Activated T-helper 2 cell treated with anti-CD3 and anti-CD28 coated beads, Interferon-gamma antibody, Interleukin-2, Interleukin-4, amounts not matched to agents 10 μg/mL and 5 μg/mL and 100 μg/mL, durations not matched to agents 14 hours and 24 hours and 36 hours (primary cell): ENCODE data around the gene CD300LG. TPM values are rescaled to one million over a fixed set of nuclear protein-coding genes. Genes with fewer than 3 reads are reported as not detected.
"Not testable (repeated sequence)": the region's sequence is repeated elsewhere in the genome, so short reads cannot be mapped to it uniquely, and the experiment has no call there.

Experiments
- DNase-seq: peaks from one replicate; pipeline ENCODE4 v3.0.0; 2021; ENCODE audit warnings: low spot score
- H3K27ac Mint-ChIP-seq: one replicate; pipeline ENCODE4 v1.8.0; 2021; ENCODE audit warnings: mixed read lengths
- H3K27me3 Mint-ChIP-seq: one replicate; pipeline ENCODE4 v1.8.0; 2021; ENCODE audit warnings: low read depth, mixed read lengths
- H3K36me3 Mint-ChIP-seq: one replicate; pipeline ENCODE4 v1.8.0; 2021; ENCODE audit warnings: low read depth, mixed read lengths
- H3K4me1 Mint-ChIP-seq: one replicate; pipeline ENCODE4 v1.8.0; 2021; ENCODE audit warnings: low read depth, mixed read lengths
- H3K4me3 Mint-ChIP-seq: one replicate; pipeline ENCODE4 v1.8.0; 2021; ENCODE audit warnings: low read depth, mild to moderate bottlenecking, moderate library complexity, mixed read lengths
- H3K9me3 Mint-ChIP-seq: one replicate; pipeline ENCODE4 v1.8.0; 2021; ENCODE audit warnings: mixed read lengths
- intact Hi-C: fragments of 100-400 bp; cut with micrococcal nuclease; formaldehyde crosslinking; loops from one replicate; pipeline ENCODE4 v1.15.1; 2023
- total RNA-seq: library from RNA; stranded (reverse); gene quantifications from 2 replicates; pipeline ENCODE4 v1.2.3, GENCODE V29; 2022

The CD300LG gene
- total RNA-seq = not detected in 2 replicates

GRCh38 chr17:43846963-43847371, at the start of gene CD300LG:
TSS of gene CD300LG (plus strand) at chr17:43847176. CDS start at chr17:43847217, 41 bp downstream.
- intact Hi-C loops = no loop called here

DNA sequence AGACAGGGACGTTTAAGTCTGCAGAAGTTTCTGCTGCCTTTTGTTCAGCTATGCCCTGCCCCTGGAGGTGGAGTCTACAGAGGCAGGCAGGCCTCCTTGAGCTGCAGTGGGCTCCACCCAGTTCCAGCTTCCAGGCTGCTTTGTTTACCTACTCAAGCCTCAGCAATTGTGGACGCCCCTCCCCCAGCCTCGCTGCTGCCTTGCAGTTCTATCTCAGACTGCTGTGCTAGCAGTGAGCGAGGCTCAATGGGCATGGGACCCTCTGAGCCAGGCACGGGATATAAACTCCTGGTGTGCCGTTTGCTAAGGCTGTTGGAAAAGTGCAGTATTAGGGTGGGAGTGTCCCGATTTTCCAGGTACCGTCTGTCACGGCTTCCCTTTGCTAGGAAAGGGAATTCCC, 49.0 kb upstream of the CD300LG start:
- peaks cover 36% of the 10 kb centered on the region for H3K27me3 Mint-ChIP-seq
- H3K4me1 Mint-ChIP-seq, H3K27ac Mint-ChIP-seq, DNase-seq, H3K36me3 Mint-ChIP-seq, H3K4me3 Mint-ChIP-seq, H3K9me3 Mint-ChIP-seq, intact Hi-C loops: not testable (repeated sequence)

More at GRCh38 chr17:43846963-43847371, at the start of gene CD300LG:
- H3K9me3 Mint-ChIP-seq = no peaks in the 10 kb centered on the region
- no peak within 1 kb of the TSS for H3K4me3 Mint-ChIP-seq
- H3K4me1 Mint-ChIP-seq = peaks cover 2% of the 10 kb centered on the region
- no peak within 1 kb of the TSS for H3K27ac Mint-ChIP-seq
- DNase-seq = no peak
- peaks cover 10% of the 10 kb centered on the region for H3K27me3 Mint-ChIP-seq
- no peaks in the 10 kb centered on the region for H3K36me3 Mint-ChIP-seq

GRCh38 chr17:43799047-43799446, 47.9 kb upstream of the CD300LG start:
- H3K4me3 Mint-ChIP-seq = no peak overlapping the region
- no peak for DNase-seq
- H3K4me1 Mint-ChIP-seq = no peaks in the 10 kb centered on the region
- H3K9me3 Mint-ChIP-seq = no peaks in the 10 kb centered on the region
- peaks cover 39% of the 10 kb centered on the region for H3K27me3 Mint-ChIP-seq
- no peaks in the 10 kb centered on the region for H3K36me3 Mint-ChIP-seq
- intact Hi-C loops = no loop called here
- no peak overlapping the region for H3K27ac Mint-ChIP-seq

GRCh38 chr17:43800736-43801135, 46.2 kb upstream of the CD300LG start:
- Mint-ChIP-seq H3K9me3 (no peaks in the 10 kb centered on the region), H3K4me3 (no peak overlapping the region), H3K27me3 (peaks cover 40% of the 10 kb centered on the region), H3K36me3 (no peaks in the 10 kb centered on the region), H3K27ac (no peak overlapping the region), H3K4me1 (no peaks in the 10 kb centered on the region)
- intact Hi-C loops = no loop called here
- no peak for DNase-seq

DNA sequence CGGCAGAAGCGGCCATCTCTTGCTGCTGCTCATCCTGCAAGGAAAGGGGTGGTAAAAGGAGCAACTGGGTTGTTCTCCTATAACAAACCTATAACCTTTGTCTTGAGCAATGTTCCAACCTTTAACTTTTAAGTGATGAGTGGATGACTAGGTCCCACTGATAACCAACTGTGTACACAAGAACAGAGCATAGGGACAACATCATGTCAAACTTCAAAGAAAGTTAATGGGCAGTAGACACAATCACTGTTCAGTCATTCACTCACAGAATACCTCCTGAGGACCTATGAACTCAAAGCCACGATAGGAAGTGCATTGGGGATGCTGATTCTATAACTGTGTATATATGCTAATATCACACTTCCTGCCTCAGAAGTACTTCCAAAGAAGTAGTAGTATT, 45.1 kb upstream of the CD300LG start:
- Mint-ChIP-seq H3K4me1 (no peaks in the 10 kb centered on the region), H3K4me3 (no peak overlapping the region), H3K27ac (no peak overlapping the region), H3K36me3 (no peaks in the 10 kb centered on the region), H3K9me3 (no peaks in the 10 kb centered on the region), H3K27me3 (peaks cover 32% of the 10 kb centered on the region)
- intact Hi-C loops = no loop called here
- DNase-seq = no peak

DNA sequence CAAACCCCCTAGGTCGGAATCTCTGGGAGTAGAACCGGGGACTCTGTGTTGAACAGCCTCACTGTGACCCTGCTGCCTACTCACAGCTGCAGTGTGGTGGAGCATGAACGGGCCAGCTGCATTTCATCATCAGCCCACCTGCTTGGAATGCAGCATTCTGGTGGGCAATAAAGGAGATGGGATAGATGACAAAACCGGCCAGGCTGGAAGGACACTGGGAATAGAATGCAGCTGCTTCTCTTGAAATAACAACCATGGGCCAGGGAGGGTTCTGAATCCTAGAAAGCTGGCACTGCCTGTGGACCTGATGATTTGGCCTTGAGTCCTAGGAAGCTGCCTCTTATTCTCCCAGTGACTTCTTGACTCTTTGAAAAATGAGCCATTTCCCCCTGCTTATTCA, 43.2 kb upstream of the CD300LG start:
- Mint-ChIP-seq H3K27me3 (peaks cover 28% of the 10 kb centered on the region), H3K36me3 (no peaks in the 10 kb centered on the region), H3K27ac (no peak overlapping the region), H3K4me3 (no peak overlapping the region), H3K4me1 (no peaks in the 10 kb centered on the region), H3K9me3 (no peaks in the 10 kb centered on the region)
- intact Hi-C loops = no loop called here
- DNase-seq = no peak

DNA sequence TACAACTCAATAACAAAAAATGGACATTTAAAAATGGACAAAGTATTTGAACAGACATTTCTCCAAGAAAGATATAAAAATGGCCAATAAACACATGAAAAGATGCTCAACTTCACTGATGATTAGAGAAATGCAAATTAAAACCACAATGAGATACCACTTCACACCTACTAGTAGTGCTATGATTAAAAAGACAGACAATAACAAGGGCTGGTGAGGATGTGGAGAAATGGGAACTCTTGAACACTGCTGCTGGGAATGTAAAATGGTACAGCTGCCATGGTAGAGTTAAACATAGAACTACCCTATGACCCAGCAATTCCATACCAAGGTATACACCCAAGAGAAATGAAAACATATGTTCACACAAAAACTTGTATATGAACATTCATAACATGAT, 41.9 kb upstream of the CD300LG start:
- intact Hi-C loops = no loop called here
- no peaks in the 10 kb centered on the region for H3K9me3 Mint-ChIP-seq
- peaks cover 26% of the 10 kb centered on the region for H3K27me3 Mint-ChIP-seq
- no peaks in the 10 kb centered on the region for H3K36me3 Mint-ChIP-seq
- no peak overlapping the region for H3K4me3 Mint-ChIP-seq
- no peak for DNase-seq
- no peak overlapping the region for H3K27ac Mint-ChIP-seq
- H3K4me1 Mint-ChIP-seq = no peaks in the 10 kb centered on the region

DNA sequence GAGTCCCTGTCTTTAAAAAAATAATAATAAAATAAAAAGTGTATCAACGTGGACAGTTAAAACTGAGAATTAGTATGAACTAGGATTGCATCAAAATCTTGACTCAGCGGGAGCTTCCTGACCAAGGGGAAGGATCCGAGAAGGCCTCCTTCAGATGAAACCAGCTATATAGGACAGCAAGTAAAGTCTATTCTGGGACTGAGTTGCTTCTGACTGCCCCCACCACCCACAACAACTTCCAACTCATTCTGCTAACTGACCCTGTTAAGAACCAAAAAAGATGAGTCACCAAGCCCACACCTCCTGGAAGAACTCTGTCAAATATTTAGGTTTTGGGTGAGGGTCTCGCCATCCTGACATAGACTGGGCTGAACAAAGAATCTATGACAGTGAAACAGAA, 38.9 kb upstream of the CD300LG start:
- no peaks in the 10 kb centered on the region for H3K4me1 Mint-ChIP-seq
- no peaks in the 10 kb centered on the region for H3K9me3 Mint-ChIP-seq
- H3K27me3 Mint-ChIP-seq = peaks cover 25% of the 10 kb centered on the region
- no peak for DNase-seq
- no peaks in the 10 kb centered on the region for H3K36me3 Mint-ChIP-seq
- no peak overlapping the region for H3K4me3 Mint-ChIP-seq
- intact Hi-C loops = no loop called here
- no peak overlapping the region for H3K27ac Mint-ChIP-seq

DNA sequence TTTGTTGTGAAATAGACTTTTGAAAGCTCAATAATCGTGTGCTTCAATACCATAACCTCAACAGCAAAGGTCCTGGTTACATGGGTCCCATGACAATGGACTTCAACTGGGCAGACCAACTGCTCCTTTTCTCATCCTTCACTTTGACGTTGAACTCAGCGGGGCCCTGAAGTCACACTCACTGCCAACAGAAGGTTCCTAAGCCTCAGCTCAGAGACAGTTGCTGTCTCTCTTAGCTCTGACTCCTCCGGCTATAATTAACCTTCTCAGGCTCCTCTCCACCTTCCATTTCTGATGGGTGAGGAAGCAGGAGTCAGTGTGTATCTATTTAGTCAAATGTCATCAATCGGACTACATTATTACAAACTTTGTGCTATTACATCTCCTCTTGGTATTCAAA, 37.9 kb upstream of the CD300LG start:
- no peak for DNase-seq
- H3K36me3 Mint-ChIP-seq = no peaks in the 10 kb centered on the region
- no peak overlapping the region for H3K4me3 Mint-ChIP-seq
- intact Hi-C loops = no loop called here
- no peaks in the 10 kb centered on the region for H3K9me3 Mint-ChIP-seq
- no peaks in the 10 kb centered on the region for H3K4me1 Mint-ChIP-seq
- H3K27ac Mint-ChIP-seq = no peak overlapping the region
- H3K27me3 Mint-ChIP-seq = peaks cover 14% of the 10 kb centered on the region

GRCh38 chr17:43810226-43810715, 36.7 kb upstream of the CD300LG start:
- intact Hi-C loops = no loop called here
- H3K27me3 Mint-ChIP-seq = peaks cover 10% of the 10 kb centered on the region
- H3K27ac Mint-ChIP-seq = no peak overlapping the region

GRCh38 chr17:43810823-43811222, 36.2 kb upstream of the CD300LG start:
- H3K27ac Mint-ChIP-seq = no peak overlapping the region
- intact Hi-C loops = no loop called here
- H3K36me3 Mint-ChIP-seq = no peaks in the 10 kb centered on the region

More at GRCh38 chr17:43810226-43810715, 36.7 kb upstream of the CD300LG start:
- no peaks in the 10 kb centered on the region for H3K4me1 Mint-ChIP-seq
- H3K36me3 Mint-ChIP-seq = no peaks in the 10 kb centered on the region
- no peak overlapping the region for H3K4me3 Mint-ChIP-seq
- no peak for DNase-seq
- H3K9me3 Mint-ChIP-seq = no peaks in the 10 kb centered on the region

DNA sequence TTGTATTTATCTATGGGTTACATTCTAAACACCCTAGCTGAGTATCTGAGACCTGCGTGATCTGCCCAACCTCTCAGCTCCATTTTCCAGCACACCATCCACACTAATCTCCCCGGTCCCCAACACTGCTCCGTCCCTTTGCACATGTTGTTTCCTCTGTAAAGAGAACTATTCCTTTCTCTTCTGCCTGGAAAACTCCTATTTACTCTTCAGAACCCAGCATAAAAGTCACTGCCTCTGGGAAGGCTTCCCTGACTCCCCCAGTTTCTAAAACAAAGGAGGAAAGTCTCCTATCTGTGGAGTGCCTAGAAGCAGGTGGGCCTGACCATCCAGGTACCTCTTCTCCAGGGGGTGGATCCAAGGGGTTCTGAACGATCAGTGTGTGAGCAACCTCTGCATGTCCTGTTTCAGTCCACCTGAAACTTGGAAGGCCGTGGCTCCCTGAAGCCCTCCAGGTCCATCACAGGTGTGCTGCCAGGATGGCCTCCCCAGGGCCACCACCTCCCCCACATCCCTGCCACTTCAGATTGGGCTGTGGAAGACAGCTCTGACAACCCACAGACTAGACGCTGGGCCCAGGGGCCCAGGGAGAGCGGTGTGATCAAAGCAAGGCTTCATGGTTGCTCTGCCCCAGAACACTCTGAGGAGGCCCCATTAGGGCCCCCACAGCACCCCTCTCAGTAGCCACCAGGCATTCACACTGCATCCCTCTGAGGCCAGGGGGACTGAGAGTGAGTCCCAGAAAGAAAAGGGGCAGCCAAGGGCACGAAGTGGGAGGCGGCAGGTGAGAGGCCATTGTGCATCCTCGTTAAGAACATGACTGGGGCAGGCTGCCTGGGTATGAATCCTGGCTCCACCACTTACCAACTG, 34.3 kb upstream of the CD300LG start:
- Mint-ChIP-seq H3K27ac (no peak overlapping the region), H3K4me3 (no peak overlapping the region), H3K36me3 (no peaks in the 10 kb centered on the region), H3K9me3 (no peaks in the 10 kb centered on the region), H3K4me1 (no peaks in the 10 kb centered on the region), H3K27me3 (peaks cover 10% of the 10 kb centered on the region)
- no peak for DNase-seq
- intact Hi-C loops = no loop called here

More at GRCh38 chr17:43810823-43811222, 36.2 kb upstream of the CD300LG start:
- no peaks in the 10 kb centered on the region for H3K9me3 Mint-ChIP-seq
- no peak overlapping the region for H3K4me3 Mint-ChIP-seq
- no peak for DNase-seq
- H3K4me1 Mint-ChIP-seq = no peaks in the 10 kb centered on the region
- H3K27me3 Mint-ChIP-seq = peaks cover 10% of the 10 kb centered on the region

DNA sequence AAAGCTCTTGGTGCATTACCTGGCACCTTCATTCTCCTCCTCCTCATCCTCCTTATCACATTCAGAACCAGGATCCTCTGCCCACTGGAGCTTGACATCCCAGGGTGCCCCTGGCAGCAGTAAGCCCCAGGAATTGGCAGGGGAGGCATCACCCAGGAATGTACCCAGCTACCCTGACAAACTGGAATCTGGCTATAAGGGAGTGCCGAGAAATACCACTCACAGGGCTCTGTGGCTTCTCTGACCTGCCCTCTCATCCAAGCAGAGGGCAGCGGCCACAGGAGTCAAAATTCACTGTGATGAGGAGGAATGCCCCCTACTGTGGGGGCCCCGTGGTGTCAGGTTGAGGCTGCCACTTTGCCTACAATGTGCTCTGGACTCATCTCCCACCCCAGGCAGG, 33.6 kb upstream of the CD300LG start:
- no peaks in the 10 kb centered on the region for H3K4me1 Mint-ChIP-seq
- no peak for DNase-seq
- no peak overlapping the region for H3K4me3 Mint-ChIP-seq
- H3K36me3 Mint-ChIP-seq = no peaks in the 10 kb centered on the region
- H3K27me3 Mint-ChIP-seq = peaks cover 10% of the 10 kb centered on the region
- intact Hi-C loops = no loop called here
- H3K27ac Mint-ChIP-seq = no peak overlapping the region
- H3K9me3 Mint-ChIP-seq = no peaks in the 10 kb centered on the region
